HEK293 (cell line): Measurements from ENCODE around the gene MYH13.

Source experiments
- CTCF ChIA-PET: fragments of 350-600 bp; formaldehyde crosslinking; extraction: SDS; loops from one replicate; lab custom pipeline; 2021; ENCODE audit warnings: antibody characterized with exemption; lab: Yijun Ruan, JAX
- POLR2A ChIA-PET: fragments of 300-600 bp; formaldehyde crosslinking; extraction: SDS; loops from one replicate; lab custom pipeline; 2020; ENCODE audit warnings: antibody characterized with exemption, inconsistent platforms; lab: Yijun Ruan, JAX
- H3K27ac ChIP-seq: fragments of 200-500 bp; sonication (Bioruptor generic); 2 replicates; pipeline ENCODE4 v1.5.1; 2014; ENCODE audit warnings: low read depth, low read length, control low read depth, inconsistent platforms; ENCODE audit errors: extremely low read depth
- H3K36me3 ChIP-seq, 2 experiments: fragments of 200-500 bp in 1 of 2; sonication (Bioruptor generic) in 1 of 2; 1 replicate in 1 of 2; 2 replicates in 1 of 2; pipeline ENCODE4 v1.5.1; 2014 to 2017; ENCODE audit warnings: inconsistent platforms in 2 of 2, low read length in 2 of 2; ENCODE audit not compliant: control insufficient read depth in 2 of 2, insufficient read depth in 1 of 2
- H3K4me1 ChIP-seq: fragments of 200-500 bp; sonication (Bioruptor generic); 2 replicates; pipeline ENCODE4 v1.5.1; 2014; ENCODE audit warnings: mild to moderate bottlenecking, low read length, inconsistent platforms; ENCODE audit not compliant: control insufficient read depth, insufficient read depth
- H3K4me3 ChIP-seq: 2 replicates; pipeline ENCODE4 v1.5.1; 2011; ENCODE audit warnings: low read depth, mild to moderate bottlenecking, control low read depth, low read length, moderate library complexity
- H3K9me3 ChIP-seq: fragments of 200-500 bp; sonication (Bioruptor generic); 2 replicates; pipeline ENCODE4 v1.5.1; 2014; ENCODE audit warnings: low read depth, low read length, inconsistent platforms; ENCODE audit not compliant: control insufficient read depth, insufficient read depth
- BCL11A ChIP-seq: fragments of 450-650 bp; formaldehyde crosslinking; IDR thresholded peaks from 2 replicates; pipeline ENCODE4 v1.5.1; 2016; ENCODE audit warnings: low read depth, missing biosample characterization, missing genetic modification characterization
- KLF1 ChIP-seq: fragments of 450-650 bp; formaldehyde crosslinking; IDR thresholded peaks from 2 replicates; pipeline ENCODE4 v1.5.1; 2016; ENCODE audit warnings: missing biosample characterization, missing genetic modification characterization
- KLF9 ChIP-seq: fragments of 450-650 bp; formaldehyde crosslinking; IDR thresholded peaks from 2 replicates; pipeline ENCODE4 v1.5.1; 2016; ENCODE audit warnings: missing biosample characterization, missing genetic modification characterization, low read depth
- SALL2 ChIP-seq: fragments of 450-650 bp; formaldehyde crosslinking; IDR thresholded peaks from 2 replicates; pipeline ENCODE4 v1.5.0; 2017; ENCODE audit warnings: missing biosample characterization, mild to moderate bottlenecking, missing genetic modification characterization, borderline replicate concordance
- SETDB1 ChIP-seq: IDR thresholded peaks from one replicate; pipeline ENCODE4 v1.6.1; 2017; ENCODE audit warnings: mild to moderate bottlenecking, low read length, moderate library complexity, mixed read lengths; ENCODE audit not compliant: insufficient read length
- YY1 ChIP-seq: fragments of 450-650 bp; formaldehyde crosslinking; IDR thresholded peaks from 2 replicates; pipeline ENCODE4 v1.5.1; 2018; ENCODE audit warnings: missing biosample characterization, missing genetic modification characterization
- ZBTB6 ChIP-seq: fragments of 450-650 bp; formaldehyde crosslinking; IDR thresholded peaks from 2 replicates; pipeline ENCODE4 v1.5.1; 2017; ENCODE audit warnings: missing biosample characterization, missing genetic modification characterization
- ZBTB7A ChIP-seq: fragments of 450-650 bp; formaldehyde crosslinking; IDR thresholded peaks from 2 replicates; pipeline ENCODE4 v1.5.1; 2016; ENCODE audit warnings: low read depth, missing biosample characterization, missing genetic modification characterization
- ZEB2 ChIP-seq: fragments of 450-650 bp; formaldehyde crosslinking; IDR thresholded peaks from 2 replicates; pipeline ENCODE4 v1.5.1; 2016; ENCODE audit warnings: missing biosample characterization, missing genetic modification characterization
- ZNF157 ChIP-seq: fragments of 450-650 bp; formaldehyde crosslinking; IDR thresholded peaks from 2 replicates; pipeline ENCODE4 v1.5.1; 2016; ENCODE audit warnings: missing biosample characterization, missing genetic modification characterization
- ZNF174 ChIP-seq: fragments of 450-650 bp; formaldehyde crosslinking; IDR thresholded peaks from 2 replicates; pipeline ENCODE4 v1.5.0; 2017; ENCODE audit warnings: missing biosample characterization, mild to moderate bottlenecking, missing genetic modification characterization
- ZNF184 ChIP-seq: fragments of 450-650 bp; IDR thresholded peaks from 2 replicates; pipeline ENCODE4 v1.5.1; 2018; ENCODE audit warnings: missing biosample characterization, mild to moderate bottlenecking, missing genetic modification characterization
- ZNF202 ChIP-seq: fragments of 450-650 bp; formaldehyde crosslinking; IDR thresholded peaks from 2 replicates; pipeline ENCODE4 v1.5.1; 2016; ENCODE audit warnings: missing biosample characterization, missing genetic modification characterization, borderline replicate concordance
- ZNF26 ChIP-seq: fragments of 450-650 bp; formaldehyde crosslinking; IDR thresholded peaks from 2 replicates; pipeline ENCODE4 v1.5.1; 2016; ENCODE audit warnings: missing biosample characterization, missing genetic modification characterization
- ZNF292 ChIP-seq: fragments of 450-650 bp; formaldehyde crosslinking; IDR thresholded peaks from 2 replicates; pipeline ENCODE4 v1.5.1; 2016; ENCODE audit warnings: low read depth, missing biosample characterization, missing genetic modification characterization, borderline replicate concordance
- ZNF354C ChIP-seq: fragments of 450-650 bp; formaldehyde crosslinking; IDR thresholded peaks from 2 replicates; pipeline ENCODE4 v1.5.1; 2016; ENCODE audit warnings: missing biosample characterization, missing genetic modification characterization, low read depth, borderline replicate concordance
- ZNF416 ChIP-seq: fragments of 450-650 bp; formaldehyde crosslinking; IDR thresholded peaks from 2 replicates; pipeline ENCODE4 v1.5.1; 2016; ENCODE audit warnings: missing biosample characterization, missing genetic modification characterization
- ZNF433 ChIP-seq: fragments of 450-650 bp; formaldehyde crosslinking; IDR thresholded peaks from 2 replicates; pipeline ENCODE4 v1.5.1; 2016; ENCODE audit warnings: missing biosample characterization, missing genetic modification characterization, low read depth
- ZNF473 ChIP-seq: fragments of 450-650 bp; formaldehyde crosslinking; IDR thresholded peaks from 2 replicates; pipeline ENCODE4 v1.5.1; 2017; ENCODE audit warnings: missing biosample characterization, missing genetic modification characterization
- ZNF521 ChIP-seq: fragments of 450-650 bp; formaldehyde crosslinking; IDR thresholded peaks from 2 replicates; pipeline ENCODE4 v1.5.1; 2017; ENCODE audit warnings: missing biosample characterization, mild to moderate bottlenecking, missing genetic modification characterization
- ZNF571 ChIP-seq: fragments of 450-650 bp; formaldehyde crosslinking; IDR thresholded peaks from 2 replicates; pipeline ENCODE4 v1.5.0; 2017; ENCODE audit warnings: missing biosample characterization, missing genetic modification characterization
- ZNF580 ChIP-seq: fragments of 450-650 bp; formaldehyde crosslinking; IDR thresholded peaks from 2 replicates; pipeline ENCODE4 v1.5.1; 2016; ENCODE audit warnings: missing biosample characterization, missing genetic modification characterization
- ZNF639 ChIP-seq: fragments of 450-650 bp; formaldehyde crosslinking; IDR thresholded peaks from 2 replicates; pipeline ENCODE4 v1.5.1; 2016; ENCODE audit warnings: missing biosample characterization, missing genetic modification characterization
- ZNF645 ChIP-seq: fragments of 450-650 bp; formaldehyde crosslinking; IDR thresholded peaks from 2 replicates; pipeline ENCODE4; 2016; ENCODE audit warnings: missing biosample characterization, missing genetic modification characterization
- ZNF670 ChIP-seq: fragments of 450-650 bp; formaldehyde crosslinking; IDR thresholded peaks from 2 replicates; pipeline ENCODE4 v1.5.1; 2016; ENCODE audit warnings: missing biosample characterization, missing genetic modification characterization, low read depth
- ZNF692 ChIP-seq: fragments of 450-650 bp; formaldehyde crosslinking; IDR thresholded peaks from 2 replicates; pipeline ENCODE4 v1.5.1; 2016; ENCODE audit warnings: missing biosample characterization, missing genetic modification characterization
- ZNF747 ChIP-seq: fragments of 450-650 bp; formaldehyde crosslinking; IDR thresholded peaks from 2 replicates; pipeline ENCODE4 v1.5.1; 2016; ENCODE audit warnings: missing biosample characterization, missing genetic modification characterization
- ZNF776 ChIP-seq: fragments of 450-650 bp; formaldehyde crosslinking; IDR thresholded peaks from 2 replicates; pipeline ENCODE4 v1.5.0; 2017; ENCODE audit warnings: missing biosample characterization, missing genetic modification characterization, borderline replicate concordance
- ZXDB ChIP-seq: fragments of 450-650 bp; formaldehyde crosslinking; IDR thresholded peaks from 2 replicates; pipeline ENCODE4 v1.5.1; 2016; ENCODE audit warnings: missing biosample characterization, missing genetic modification characterization

Gene MYH13

GRCh38 chr17:10275418-10275817 is 97.4 kb downstream of the MYH13 start (continued):
- TF ChIP-seq ZNF174 (tag by site-specific recombination) (no peak), YY1 (tag by site-specific recombination) (no peak), ZNF580 (tag by site-specific recombination) (no peak), ZNF184 (tag by site-specific recombination) (no peak), KLF1 (tag by site-specific recombination) (no peak), ZNF202 (no peak), SETDB1 (no peak), ZEB2 (tag by site-specific recombination) (no peak), ZNF354C (tag by site-specific recombination) (no peak), ZNF747 (no peak), ZNF473 (tag by site-specific recombination) (no peak), ZNF645 (tag by site-specific recombination) (no peak), ZNF521 (tag by site-specific recombination) (no peak)

- no peak overlapping the region for H3K4me3 ChIP-seq
- no peaks in the 10 kb centered on the region for H3K36me3 ChIP-seq
- POLR2A ChIA-PET: no interaction called here
- no peaks in the 10 kb centered on the region for H3K4me1 ChIP-seq
- H3K9me3 ChIP-seq: no peaks in the 10 kb centered on the region; the same call in 1 of the 2 replicates
- CTCF ChIA-PET: interaction anchor here (0.7 to 1.0 kb wide), 4 partner anchors 10 to 350 kb away, joined by 3 to 6 read pairs (median 4); no protein-coding TSS in a partner anchor
- no peak overlapping the region for H3K27ac ChIP-seq
- TF ChIP-seq ZNF354C (tag by site-specific recombination): no peak
- no peak for TF ChIP-seq ZNF692 (tag by site-specific recombination)
- no peak for TF ChIP-seq ZXDB (tag by site-specific recombination)
- TF ChIP-seq BCL11A (tag by site-specific recombination): no peak
- no peak for TF ChIP-seq ZNF571 (tag by site-specific recombination)
- no peak for TF ChIP-seq ZNF416 (tag by site-specific recombination)
- TF ChIP-seq SALL2 (tag by site-specific recombination): no peak
- no peak for TF ChIP-seq ZNF433
- TF ChIP-seq ZNF292 (tag by site-specific recombination): no peak
- TF ChIP-seq ZNF157: no peak
- TF ChIP-seq ZNF26 (tag by site-specific recombination): no peak
- TF ChIP-seq ZNF670 (tag by site-specific recombination): no peak
- no peak for TF ChIP-seq KLF9 (tag by site-specific recombination)
- no peak for TF ChIP-seq ZNF639
- TF ChIP-seq ZNF776: no peak
- no peak for TF ChIP-seq ZBTB6
- no peak for TF ChIP-seq ZBTB7A
These were observed 101.7 kb downstream of the MYH13 start for GRCh38 chr17:10271106-10271562.
